ENCODE results near the gene LRRN4.

DNA sequence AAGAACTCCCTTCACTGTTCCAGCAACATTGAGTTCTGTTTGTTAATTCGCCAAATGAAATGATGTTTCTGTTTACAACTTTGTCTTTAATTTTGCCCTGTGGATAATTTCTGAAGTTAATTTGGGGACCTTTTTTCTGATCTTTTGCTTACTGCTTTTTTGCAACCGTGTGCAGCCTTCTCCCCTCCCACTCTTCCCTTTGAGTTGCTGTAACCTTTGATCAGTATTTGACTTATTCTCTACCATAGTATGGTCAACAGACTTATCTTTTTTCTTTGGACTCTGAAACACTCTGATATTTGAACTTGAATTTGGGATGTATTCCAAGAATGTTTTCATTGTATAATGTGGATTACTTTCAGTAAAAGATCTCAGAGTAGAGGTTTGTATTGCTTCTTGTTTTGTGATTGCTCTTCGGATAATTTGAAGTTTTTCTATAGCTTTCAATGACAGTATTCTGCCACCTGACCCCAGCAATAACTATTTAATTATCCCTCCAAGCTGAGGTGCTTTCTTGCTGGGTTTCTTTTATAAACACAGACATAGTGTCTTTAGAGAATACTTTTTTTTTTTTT is 46.2 kb downstream of the LRRN4 start:
- TF ChIP-seq RCOR1 (IDR thresholded peaks at IDR 0.05; ENCODE audit: insufficient replicate concordance, low read length) (no peak), FOS (IDR thresholded peaks at IDR 0.05; ENCODE audit: low read depth, low read length) (no peak), BHLHE40 (IDR thresholded peaks at IDR 0.05; ENCODE audit: low read depth, low read length) (no peak), CHD1 (IDR thresholded peaks at IDR 0.05; ENCODE audit: low read depth, low read length) (no peak)
- TF ChIP-seq, protein P1, sequence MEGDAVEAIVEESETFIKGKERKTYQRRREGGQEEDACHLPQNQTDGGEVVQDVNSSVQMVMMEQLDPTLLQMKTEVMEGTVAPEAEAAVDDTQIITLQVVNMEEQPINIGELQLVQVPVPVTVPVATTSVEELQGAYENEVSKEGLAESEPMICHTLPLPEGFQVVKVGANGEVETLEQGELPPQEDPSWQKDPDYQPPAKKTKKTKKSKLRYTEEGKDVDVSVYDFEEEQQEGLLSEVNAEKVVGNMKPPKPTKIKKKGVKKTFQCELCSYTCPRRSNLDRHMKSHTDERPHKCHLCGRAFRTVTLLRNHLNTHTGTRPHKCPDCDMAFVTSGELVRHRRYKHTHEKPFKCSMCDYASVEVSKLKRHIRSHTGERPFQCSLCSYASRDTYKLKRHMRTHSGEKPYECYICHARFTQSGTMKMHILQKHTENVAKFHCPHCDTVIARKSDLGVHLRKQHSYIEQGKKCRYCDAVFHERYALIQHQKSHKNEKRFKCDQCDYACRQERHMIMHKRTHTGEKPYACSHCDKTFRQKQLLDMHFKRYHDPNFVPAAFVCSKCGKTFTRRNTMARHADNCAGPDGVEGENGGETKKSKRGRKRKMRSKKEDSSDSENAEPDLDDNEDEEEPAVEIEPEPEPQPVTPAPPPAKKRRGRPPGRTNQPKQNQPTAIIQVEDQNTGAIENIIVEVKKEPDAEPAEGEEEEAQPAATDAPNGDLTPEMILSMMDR (conservative IDR thresholded peaks at IDR 0.05; ENCODE audit: low read depth, low read length), result no peak
- TF ChIP-seq, protein P2, sequence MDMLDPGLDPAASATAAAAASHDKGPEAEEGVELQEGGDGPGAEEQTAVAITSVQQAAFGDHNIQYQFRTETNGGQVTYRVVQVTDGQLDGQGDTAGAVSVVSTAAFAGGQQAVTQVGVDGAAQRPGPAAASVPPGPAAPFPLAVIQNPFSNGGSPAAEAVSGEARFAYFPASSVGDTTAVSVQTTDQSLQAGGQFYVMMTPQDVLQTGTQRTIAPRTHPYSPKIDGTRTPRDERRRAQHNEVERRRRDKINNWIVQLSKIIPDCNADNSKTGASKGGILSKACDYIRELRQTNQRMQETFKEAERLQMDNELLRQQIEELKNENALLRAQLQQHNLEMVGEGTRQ (IDR thresholded peaks at IDR 0.05; ENCODE audit: low read depth, low read length), result no peak

Data from IMR-90 (cell line).